HG02981 (cell line): Measurements from ENCODE around the gene DEPDC1B.
"Not testable (repeated sequence)": the region's sequence is repeated elsewhere in the genome, so short reads cannot be mapped to it uniquely, and the experiment has no call there.

Source experiments
- ATAC-seq: cut with Tn5 transposase; IDR thresholded peaks from one replicate; pipeline ENCODE4 v1.9.1; 2021; ENCODE audit warnings: mild to moderate bottlenecking, moderate library complexity; ENCODE audit not compliant: unreplicated experiment

DEPDC1B gene

DNA sequence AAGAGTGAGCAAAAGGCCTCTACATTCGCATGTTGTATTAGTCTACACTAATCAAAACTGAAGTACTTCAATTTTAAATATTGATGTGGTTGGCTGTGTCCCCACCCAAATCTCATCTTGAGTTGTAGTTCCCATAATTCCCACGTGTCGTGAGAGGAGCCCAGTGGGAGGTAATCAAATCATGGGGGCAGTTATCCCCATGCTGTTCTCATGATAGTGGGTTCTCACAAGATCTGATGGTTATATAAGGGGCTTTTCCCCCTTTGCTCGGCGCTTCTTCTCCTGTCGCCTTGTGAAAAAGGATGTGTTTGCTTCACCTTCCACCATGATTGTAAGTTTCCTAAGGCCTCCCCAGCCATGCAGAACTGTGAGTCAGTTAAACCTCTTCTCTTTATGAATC is 112.7 kb downstream of the DEPDC1B start:
- not testable (repeated sequence) for ATAC-seq

DNA sequence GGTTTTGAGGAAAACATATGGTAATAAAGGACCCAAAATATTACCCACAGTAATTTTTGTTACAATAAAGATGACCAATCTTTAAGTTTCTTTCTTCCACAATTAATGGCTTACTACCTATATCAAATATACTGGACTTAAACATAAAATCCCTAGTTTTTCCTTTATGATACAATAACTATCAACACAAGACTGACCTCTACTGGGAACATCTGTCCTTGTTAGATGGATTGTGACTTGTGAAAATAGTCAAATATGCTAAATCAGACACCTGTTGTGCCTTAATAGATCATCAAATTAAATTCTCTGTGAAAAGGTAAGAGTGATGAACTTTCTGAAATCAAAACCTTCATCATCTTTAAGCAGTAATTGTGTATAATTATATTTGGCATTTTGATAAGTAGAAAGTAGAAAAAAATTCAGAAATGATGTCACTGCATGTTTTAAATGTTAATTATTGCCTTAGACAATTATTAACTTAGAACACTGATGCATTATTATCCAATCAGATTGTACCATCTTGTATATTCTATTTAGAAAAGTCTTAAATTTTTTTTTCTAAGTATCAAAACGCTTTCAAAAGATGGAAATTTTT is 113.6 kb downstream of the DEPDC1B start:
- no peak for ATAC-seq

DNA sequence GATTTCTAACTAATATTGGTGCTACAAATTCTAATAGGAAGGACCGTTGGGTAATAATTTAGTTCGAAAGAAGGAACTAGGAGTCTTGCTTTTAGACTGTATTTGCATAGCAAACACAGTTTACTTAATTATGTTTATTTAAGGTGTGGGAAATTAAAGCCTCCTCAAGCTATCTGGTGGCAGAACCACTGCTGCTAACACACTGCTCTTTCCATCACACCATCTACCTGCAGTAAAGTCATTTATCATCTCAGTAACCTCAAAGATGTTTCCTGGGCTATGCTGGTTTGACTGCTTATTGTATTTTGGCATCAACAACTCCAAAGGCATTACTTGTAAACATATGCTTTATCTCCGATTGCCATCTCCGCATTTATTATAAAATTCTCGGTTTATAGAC is 114.3 kb downstream of the DEPDC1B start:
- no peak for ATAC-seq

DNA sequence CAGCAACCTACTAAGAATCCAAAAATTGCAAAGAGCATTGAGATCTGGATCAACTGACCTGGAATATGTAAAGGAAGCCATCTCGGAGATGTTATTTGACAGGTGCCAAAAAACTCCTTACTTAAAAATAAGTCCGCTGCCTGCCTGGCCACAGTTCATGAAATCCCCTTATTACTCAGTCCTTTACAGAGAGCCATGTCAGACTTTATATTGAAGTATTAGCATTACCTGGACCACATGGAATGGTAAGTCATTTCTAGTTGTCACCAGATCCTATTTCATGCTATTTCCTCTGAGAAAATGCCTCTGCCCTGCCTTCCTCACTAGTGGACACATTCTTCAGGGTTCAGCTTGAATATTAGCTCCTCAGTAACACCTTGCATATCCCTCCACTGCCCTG is 115.7 kb downstream of the DEPDC1B start:
- ATAC-seq = no peak

DNA sequence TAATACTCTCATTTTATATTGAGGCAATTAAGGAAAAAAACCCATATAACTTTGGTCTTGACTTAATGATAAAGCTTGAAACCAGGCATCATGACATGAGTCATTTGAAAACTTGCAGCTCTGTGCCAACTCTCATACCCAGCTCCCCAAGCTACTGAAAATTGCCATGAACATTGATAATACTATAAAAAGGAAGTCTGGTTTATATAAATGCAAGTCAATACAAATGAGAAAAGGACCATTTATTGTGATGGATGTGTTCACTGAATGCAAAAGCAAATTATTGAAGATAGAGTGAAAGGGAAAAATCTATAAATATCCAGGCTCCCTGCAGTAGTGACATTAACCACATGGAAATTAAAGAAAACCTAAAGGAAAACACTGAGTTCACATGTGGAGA is 116.3 kb downstream of the DEPDC1B start:
- no peak for ATAC-seq

DNA sequence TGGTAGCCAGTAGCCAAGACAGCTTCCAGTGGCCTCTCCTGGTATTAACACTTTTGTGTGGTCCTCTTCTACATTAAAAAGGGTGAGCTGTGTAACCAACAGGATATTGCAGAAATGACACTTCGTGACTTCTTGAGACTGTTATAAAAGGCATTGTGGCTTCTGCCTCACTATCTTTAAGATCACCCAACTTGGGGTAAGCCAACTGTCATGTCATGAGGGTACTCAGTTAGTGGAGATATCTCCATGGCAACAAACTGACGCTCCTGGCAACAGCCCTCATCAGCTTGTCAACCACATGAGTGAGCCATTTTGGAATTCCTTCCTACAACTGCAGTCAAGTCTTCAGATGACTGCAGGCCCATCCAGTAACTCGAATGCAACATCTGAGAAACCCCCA is 121.7 kb downstream of the DEPDC1B start:
- no peak for ATAC-seq

DNA sequence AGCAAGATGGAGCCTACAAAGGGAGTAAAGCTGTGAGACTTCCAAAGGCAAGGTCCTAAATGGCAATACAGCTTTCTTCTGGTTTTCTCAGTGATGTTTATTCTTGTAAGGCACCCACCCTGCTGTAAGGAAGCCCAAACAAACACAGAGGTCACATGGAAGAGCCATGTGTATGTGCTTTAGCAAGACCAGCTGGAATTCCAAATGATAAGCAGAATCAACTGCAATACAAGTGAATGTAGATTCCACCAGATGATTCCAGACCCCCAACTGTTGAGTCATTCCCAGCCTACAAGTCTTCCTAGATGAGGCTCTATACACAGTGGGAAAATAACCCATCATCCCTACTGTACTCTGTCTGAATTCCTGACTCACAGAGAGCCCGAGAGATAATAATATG is 122.8 kb downstream of the DEPDC1B start:
- no peak for ATAC-seq

DNA sequence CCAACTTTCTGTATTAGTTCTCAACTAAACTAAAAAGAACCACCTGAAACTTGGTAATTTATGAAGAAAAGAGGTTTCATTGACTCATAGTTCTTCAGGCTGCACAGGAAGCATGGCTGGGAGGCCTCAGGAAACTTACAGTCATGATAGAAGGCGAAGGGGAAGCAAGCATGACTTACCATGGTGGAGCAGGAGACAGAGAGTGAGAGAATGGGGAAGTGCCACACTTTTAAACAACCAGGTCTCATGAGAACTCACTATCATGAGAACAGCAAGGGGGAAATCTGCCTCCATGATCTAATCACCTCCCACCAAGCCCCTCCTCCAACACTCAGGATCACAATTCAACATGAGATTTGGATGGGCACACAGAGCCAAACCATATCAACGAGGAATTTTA is 123.5 kb downstream of the DEPDC1B start:
- no peak for ATAC-seq

DNA sequence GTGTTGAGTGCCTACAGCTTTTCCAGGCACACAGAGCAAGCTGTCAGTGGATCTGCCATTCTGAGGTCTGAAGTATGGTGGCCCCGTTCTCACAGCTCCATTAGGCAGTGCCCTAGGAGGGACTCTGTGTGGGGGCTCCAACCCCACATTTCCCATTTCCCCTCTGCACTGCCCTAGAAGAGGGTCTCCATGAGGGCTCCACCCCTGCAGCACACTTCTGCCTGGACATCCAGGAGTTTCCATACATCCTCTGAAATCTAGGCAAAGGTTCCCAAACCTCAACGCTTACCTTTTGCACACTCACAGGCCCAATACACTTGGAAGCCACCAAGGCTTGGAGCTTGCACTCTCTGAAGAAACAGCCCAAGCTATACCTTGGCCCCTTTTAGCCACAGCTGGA is 131.3 kb downstream of the DEPDC1B start:
- ATAC-seq = no peak

DNA sequence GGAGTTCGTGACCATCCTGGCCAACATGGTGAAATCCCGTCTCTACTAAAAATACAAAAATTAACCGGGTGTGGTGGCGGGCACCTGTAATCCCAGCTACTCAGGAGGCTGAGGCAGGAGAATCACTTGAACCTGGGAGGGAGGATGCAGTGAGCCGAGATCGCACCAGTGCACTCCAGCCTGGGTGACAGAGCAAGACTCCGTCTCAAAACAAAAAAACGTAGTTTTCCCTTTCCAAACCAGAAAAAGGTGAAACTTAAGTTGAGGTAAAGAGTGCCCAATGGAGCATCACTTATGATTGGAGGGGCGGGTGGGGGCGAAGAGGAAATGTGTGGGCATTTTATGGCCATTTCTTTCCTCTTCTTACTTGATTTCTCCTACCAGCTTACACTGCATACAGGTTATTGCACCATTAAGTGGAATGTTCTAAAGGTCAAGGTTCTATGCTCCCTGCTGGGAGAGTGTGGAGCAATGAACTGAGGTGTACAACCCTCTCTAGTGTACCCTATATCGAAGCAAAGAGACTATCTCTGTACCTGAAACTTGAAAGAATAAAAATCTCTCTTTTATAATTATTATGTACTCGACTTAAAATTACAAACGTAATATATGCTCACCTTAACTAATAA is 136.2 kb downstream of the DEPDC1B start:
- no peak for ATAC-seq

DNA sequence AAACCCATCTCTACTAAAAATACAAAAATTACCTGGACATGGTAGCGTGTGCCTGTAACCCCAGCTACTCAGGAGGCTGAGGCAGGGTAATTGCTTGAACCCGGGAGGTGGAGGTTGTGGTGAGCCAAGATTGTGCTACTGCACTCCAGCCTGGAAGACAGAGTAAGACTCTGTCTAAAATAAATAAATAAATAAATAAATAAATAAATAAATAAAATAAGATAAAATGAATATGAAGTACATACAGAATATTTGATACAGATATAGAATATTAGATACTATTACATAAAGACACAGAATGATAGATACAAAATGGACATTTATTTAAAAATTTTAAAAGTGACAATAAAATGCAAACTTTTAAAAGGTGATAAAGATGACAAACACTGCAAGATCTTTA is 146.7 kb downstream of the DEPDC1B start:
- ATAC-seq = not testable (repeated sequence)

DNA sequence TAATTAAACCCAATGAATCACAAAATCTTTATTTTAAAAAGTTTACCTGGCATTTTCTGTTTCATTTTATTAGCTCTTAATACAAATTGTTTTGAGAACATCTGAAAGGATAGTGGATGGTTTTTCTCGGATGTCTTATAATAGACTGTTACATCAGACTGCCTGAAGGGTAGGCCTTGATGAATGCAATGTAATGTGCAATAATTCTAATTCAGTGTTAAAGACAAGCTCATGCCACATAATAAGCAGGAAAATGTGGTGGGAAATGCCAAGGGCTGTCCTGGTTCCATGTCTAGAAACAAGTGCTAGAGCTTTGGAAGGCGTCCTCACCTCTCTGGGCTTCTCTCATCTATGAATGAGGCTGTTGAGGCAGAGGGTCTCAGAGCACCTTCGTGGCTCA is 148.1 kb downstream of the DEPDC1B start:
- ATAC-seq = no peak

DNA sequence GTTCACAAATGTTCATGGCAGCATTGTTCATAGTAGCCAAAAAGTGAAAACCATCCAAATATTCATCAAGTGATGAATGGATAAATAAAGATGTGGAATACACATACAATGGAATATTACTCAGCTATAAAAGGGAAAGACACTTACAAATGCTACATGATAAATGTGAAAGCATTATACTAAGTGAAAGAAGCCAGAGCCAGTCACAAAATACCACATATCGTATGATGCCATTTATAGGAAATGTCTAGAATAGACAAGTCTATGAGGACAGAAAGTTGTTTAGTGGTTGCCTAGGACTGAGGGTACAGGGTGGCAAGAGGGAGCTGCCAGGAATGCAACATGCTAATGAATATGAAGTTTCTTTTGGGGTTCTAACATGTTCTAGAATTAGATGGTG is 148.7 kb downstream of the DEPDC1B start:
- ATAC-seq = no peak

DNA sequence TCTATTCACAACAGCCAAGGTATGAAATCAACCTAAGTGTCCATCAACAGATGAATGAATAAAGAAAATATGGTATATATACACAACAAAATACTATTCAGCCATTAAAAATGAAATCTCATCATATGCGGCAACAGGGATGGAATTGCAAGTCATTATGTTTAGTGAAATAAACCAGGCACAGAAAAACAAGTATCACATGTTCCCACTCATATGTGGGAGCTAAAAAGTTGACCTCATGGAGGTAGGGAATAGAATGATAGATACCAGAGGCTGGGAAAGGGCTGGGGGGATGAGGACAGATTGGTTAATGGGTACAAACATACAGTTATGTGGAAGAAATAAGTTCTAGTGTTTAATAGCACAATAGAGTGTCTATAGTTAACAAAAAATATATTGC is 149.7 kb downstream of the DEPDC1B start:
- no peak for ATAC-seq

DNA sequence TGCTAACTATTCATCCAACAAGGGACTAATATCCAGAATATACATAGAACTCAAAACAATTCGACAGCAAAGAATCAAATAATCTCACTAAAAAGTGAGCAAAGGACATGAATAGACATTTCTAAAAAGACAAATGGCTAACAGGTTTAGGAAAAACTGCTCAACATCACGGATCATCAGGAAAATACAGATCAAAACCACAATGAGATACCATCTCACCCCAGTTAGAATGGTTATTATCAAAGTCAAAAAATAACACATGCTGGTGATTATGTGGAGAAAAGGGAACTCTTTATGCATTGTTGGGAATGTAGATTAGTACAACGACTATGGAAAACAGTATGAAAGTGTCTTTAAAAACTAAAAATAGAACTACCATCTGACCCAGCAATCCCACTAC is 150.1 kb downstream of the DEPDC1B start:
- no peak for ATAC-seq
